ENCODE data around the gene CA10.

Gene CA10

DNA sequence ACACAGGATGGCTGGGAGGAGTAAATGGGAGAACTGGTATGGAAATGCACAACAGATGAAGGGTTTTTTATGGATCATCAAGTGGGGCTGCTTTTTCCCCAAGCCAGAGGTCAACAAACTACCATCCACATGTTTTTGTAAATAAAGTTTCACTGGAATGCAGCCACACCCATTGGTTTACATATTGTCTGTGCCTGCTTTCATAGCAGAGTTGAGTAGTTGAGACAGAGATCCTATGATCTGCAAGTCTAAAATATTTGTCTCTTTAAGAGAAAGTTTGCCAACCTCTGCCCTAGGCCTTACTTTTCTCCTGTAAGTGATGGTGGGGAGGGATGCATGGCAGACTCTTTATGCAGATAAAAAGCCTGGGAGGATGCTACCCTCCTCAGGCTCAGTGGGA lies 341.4 kb downstream of the CA10 start:
- DNase-seq (ENCODE audit: low read depth) = no peak

- DNase-seq (ENCODE audit: low read depth) = no peak
Observed at GRCh38 chr17:51815097-51815496, 343.4 kb downstream of the CA10 start.

GRCh38 chr17:51814521-51814920 lies 344.0 kb downstream of the CA10 start:
- DNase-seq (ENCODE audit: low read depth) = no peak

- DNase-seq (ENCODE audit: low read depth) = no peak
Observed at GRCh38 chr17:51813784-51814174, 344.7 kb downstream of the CA10 start.

DNA sequence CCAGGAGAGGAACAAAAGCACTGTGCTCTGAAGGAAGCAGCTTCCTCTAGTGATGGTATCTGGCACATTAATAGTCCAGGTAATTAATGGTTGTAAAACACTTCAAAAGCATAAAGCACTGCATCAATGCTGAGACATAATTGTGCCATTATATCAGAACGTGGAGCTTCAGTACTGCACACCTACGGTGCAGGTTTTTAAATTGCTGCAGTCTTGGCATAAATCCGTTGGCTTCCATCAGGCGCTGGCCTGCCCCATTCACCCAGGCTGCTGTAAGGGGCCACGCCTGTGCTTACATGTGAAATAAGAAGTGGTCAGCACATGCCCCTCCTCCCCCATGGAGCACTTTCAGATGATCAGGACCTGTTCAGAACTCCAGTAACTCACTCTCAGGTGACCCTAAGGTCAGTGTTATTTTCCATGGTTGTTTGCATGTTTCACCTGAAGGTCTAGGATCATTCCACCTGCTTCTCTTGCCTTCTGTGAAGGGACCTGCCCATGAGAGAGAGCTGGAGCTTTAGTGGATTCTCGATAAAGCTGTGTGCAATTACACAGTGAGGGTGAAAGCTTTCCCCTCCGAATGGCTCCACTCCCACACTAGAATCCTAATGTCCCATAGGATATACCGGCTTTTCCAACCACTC lies 345.3 kb downstream of the CA10 start:
- no peak for DNase-seq (ENCODE audit: low read depth)

- DNase-seq (ENCODE audit: low read depth) = no peak
Observed at GRCh38 chr17:51807460-51807859, 351.1 kb downstream of the CA10 start.

DNA sequence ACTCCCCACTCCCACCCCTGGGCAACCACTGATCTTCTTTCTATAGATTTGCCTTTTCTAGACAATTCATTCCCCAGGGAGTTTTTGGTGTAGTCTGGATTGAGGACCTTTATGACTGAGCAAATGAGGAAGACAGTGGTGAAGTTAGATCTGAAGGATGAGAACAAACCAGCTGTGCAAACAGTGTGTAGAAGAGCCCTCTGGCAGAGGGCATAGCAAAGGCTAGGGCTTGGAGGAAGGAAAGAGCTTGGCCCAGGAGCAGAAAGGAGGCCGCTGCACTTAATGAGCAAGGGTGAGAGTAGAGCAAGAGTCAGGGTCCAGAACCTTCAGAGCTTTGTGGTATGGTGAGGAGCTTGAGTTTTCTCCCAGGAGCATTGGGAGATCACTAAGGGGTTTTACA lies 352.7 kb downstream of the CA10 start:
- no peak for DNase-seq (ENCODE audit: low read depth)

DNA sequence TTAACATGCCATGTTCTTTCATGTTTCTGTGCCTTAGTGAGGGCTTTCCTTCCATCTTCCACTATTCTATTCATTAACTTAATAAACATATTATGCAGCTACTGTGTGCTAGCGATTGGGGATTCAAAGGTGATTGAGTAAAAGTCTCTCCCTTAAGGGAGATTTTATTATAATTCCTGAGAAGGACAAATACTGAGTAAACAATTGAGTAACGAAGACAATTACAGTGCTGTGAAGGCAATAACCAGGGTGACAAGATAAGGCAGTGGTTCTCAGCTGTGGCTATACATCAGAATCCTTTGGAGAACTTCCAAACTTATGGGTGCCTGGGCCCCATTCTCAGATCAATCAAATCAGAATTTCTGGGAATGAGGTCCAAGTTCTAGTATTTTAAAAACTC lies 353.3 kb downstream of the CA10 start:
- no peak for DNase-seq (ENCODE audit: low read depth)

DNA sequence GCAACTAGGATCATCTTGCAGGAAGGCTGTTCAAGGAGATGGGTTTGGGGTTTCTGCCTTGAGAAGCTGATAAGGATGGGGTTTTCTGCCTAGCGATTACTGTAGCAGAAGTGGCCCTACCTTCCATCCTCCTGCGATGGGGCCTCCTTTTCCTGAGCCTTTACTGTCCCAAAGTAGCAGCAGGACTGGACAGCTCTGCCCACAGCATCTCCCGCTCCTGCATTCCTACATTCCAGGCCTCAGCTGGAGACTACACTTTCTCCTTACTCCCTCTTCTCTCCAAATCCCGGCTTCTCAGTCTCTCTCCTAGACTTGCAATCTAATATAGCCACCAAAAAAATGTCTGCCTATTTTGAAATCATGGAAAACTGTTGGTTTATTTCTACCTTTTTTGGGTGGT lies 355.4 kb downstream of the CA10 start:
- DNase-seq (ENCODE audit: low read depth) = no peak

- DNase-seq (ENCODE audit: low read depth) = no peak
Observed at GRCh38 chr17:51802544-51802943, 356.0 kb downstream of the CA10 start.

DNA sequence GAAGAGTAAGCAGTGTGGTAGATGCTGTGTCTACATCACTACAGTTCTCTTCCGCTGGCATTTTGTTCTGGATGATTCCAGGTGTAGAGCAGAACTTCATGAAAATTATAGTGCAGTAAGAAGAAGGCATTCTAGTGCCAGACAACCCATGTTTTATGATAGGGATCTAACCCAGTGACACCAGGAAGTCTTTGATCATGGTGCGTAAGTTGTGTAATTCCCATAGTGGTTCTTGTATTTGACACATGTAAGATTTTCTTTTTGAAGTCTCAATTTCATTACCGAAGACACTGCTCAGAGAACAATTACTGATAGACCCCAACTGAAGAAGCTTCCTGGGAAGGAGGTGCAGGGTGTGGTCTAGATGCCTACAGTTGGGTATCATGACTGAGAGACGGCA lies 356.9 kb downstream of the CA10 start:
- DNase-seq (ENCODE audit: low read depth) = no peak

GRCh38 chr17:51799981-51800380 lies 358.5 kb downstream of the CA10 start:
- no peak for DNase-seq (ENCODE audit: low read depth)

GRCh38 chr17:51799240-51799639 lies 359.3 kb downstream of the CA10 start:
- DNase-seq (ENCODE audit: low read depth) = no peak

DNA sequence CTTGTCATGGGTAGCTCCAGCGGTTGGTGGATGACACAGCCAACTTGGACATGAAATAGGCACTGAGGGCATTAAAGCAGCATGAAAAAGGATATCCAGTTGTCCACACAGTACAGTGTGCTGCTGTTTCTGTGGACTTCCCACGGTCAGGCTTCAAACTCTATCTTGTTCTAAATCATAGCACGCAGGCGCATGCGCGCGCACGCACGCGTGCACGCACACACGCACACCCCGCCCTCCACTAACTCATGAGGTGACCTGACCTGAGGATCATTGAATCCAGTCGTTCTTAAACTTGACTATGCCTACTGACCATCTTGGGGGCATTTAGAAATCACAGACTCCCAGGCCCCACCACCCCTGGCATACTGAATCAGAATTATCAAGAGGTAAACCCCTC lies 361.4 kb downstream of the CA10 start:
- DNase-seq (ENCODE audit: low read depth) = no peak

DNA sequence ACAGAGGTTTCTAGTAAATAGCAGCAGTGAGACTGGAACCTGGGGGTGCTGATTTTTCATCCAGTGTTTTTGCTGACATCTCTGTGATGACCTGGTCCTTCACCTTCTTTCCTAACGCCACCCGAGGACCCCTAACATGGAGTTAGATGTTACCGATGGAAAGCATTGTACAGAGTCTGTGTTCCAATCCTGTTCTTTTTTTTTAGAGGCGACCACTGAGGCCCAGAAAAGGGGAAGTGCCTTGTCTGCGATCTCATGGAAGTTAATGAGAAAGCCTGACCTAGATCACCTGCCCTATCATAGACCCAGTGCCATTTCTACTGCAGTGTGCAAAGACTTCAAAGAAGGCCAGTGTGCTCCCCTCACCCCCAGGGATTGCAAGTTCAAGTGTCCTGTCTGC lies 362.5 kb downstream of the CA10 start:
- DNase-seq (ENCODE audit: low read depth) = no peak

DNA sequence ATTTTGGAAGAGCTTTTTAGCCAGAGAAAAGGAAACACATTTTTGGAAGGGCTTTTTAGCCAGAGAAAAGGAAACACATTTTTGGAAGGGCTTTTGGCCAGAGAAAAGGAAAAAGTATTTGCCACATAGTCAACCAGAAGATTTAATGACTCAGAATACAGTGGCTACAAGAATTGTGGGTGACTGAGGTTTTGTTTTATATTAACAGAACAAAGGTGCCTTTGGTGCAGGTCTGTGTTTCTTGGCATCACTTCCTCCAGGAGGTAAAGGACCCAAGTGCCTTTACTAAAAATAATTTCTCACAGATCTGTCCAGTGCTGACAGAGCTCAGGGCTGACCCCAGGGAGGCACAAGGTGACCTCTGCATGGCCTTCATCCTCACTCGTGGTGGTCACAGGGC lies 363.1 kb downstream of the CA10 start:
- no peak for DNase-seq (ENCODE audit: low read depth)

GRCh38 chr17:51794466-51794865 lies 364.0 kb downstream of the CA10 start:
- no peak for DNase-seq (ENCODE audit: low read depth)

- no peak for DNase-seq (ENCODE audit: low read depth)
Observed at GRCh38 chr17:51793686-51794085, 364.8 kb downstream of the CA10 start.

GRCh38 chr17:51778842-51779241 lies 379.7 kb downstream of the CA10 start:
- DNase-seq (ENCODE audit: low read depth) = no peak

GRCh38 chr17:51770027-51770759 lies 388.3 kb downstream of the CA10 start:
- no peak for DNase-seq (ENCODE audit: low read depth)

- no peak for DNase-seq (ENCODE audit: low read depth)
Observed at GRCh38 chr17:51769231-51769630, 389.3 kb downstream of the CA10 start.

GRCh38 chr17:51768706-51769105 lies 389.8 kb downstream of the CA10 start:
- no peak for DNase-seq (ENCODE audit: low read depth)

- DNase-seq (ENCODE audit: low read depth) = no peak
Observed at GRCh38 chr17:51767287-51767686, 391.2 kb downstream of the CA10 start.

Data from GM04504 (cell line).